Activated naive CD4-positive, alpha-beta T cell treated with anti-CD3 and anti-CD28 coated beads, Interleukin-2, amount 50 U/mL, for 16 hours (primary cell): ENCODE data around the gene RNF11.
A peak's percentile ranks its signal among the peaks of the same experiment; 100 is the strongest.

ENCODE experiments used
- DNase-seq: peaks from one replicate; pipeline ENCODE4 v3.0.0-alpha.2; 2020

Gene RNF11

DNA sequence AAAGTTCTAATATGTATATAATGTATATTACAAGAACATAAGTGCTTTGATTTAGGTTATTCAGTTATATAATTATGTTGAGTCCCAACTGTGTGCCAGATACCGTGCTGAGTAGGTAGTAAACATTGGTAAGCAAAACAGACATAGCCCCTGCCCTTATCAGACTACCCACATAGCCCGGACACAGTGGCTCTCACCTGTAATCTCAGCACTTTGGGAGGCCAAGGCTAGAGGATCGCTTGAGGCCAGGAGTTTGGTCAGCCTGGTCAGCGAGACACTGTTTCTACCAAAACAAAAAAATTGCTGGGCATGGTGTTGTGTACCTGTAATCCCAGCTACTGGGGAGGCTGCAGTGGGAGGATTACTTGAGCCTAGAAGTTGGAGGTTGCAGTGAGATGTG lies 30.7 kb downstream of the RNF11 start:
- DNase-seq = no peak

DNA sequence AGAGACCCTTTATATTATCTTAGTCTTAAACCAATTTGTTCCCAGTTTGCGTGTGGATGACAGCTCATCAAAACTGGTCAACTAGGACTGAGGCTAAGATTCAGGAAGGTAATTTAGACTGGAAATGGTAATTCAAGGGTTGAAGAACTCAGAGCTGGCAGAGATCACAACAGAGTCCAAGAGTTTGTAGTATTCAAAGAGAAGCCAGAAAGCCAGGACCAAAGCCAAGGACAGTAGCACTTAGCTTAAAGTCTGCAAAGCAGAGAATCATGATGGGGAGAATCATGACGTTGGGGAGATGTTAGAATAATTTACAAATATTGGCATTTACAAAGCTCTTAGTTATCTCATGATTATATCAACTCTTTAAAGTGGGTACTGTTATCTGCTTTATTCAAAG lies 32.6 kb downstream of the RNF11 start:
- DNase-seq = no peak

GRCh38 chr1:51270751-51271150 lies 34.7 kb downstream of the RNF11 start:
- DNase-seq = no peak

- no peak for DNase-seq
Observed at GRCh38 chr1:51272916-51273315, 36.8 kb downstream of the RNF11 start.

GRCh38 chr1:51274676-51275075 lies 38.6 kb downstream of the RNF11 start:
- DNase-seq = no peak

DNA sequence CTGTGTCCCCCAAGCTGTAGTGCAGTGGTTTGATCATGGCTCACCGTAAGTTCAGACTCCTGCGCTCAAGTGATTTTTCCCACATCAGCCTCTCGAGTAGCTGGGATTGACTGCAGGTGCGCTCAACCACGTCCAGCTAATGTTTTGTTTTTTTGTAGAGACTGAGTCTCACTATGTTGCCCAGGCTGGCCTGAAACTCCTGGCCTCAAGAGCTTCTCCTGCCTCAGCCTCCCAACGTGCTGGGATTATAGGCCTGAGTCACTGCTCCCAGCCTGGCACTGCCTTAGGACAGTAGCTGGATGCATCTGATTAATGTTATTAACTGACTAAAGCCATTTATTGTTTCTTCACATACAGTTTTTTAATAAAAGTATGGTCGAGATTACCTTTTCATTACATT lies 40.2 kb downstream of the RNF11 start:
- DNase-seq = no peak

- no peak for DNase-seq
Observed at GRCh38 chr1:51280321-51280978, 44.4 kb downstream of the RNF11 start.

DNA sequence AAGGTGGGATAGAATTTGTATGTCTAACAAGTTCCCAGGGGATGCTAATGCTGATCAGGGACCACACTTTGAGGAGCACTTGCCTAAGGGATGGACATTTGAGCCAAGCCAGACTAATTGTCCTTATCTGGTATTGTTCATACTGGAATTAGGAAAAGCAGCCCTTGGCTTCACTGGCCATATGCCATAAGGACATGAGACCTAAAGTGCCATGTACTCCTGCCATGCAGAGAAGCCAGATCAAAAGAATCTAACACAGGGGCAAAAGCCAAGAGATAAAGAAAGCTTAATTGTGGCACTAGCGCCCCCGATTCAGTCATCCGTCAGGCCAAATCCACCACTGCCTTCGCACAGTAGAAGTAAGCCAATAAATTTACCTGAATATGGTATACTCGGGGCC lies 45.7 kb downstream of the RNF11 start:
- DNase-seq = no peak

GRCh38 chr1:51282605-51283004 lies 46.5 kb downstream of the RNF11 start:
- no peak for DNase-seq

GRCh38 chr1:51283979-51284378 lies 47.9 kb downstream of the RNF11 start:
- DNase-seq = no peak

GRCh38 chr1:51284487-51284954 lies 48.4 kb downstream of the RNF11 start:
- DNase-seq = no peak

DNA sequence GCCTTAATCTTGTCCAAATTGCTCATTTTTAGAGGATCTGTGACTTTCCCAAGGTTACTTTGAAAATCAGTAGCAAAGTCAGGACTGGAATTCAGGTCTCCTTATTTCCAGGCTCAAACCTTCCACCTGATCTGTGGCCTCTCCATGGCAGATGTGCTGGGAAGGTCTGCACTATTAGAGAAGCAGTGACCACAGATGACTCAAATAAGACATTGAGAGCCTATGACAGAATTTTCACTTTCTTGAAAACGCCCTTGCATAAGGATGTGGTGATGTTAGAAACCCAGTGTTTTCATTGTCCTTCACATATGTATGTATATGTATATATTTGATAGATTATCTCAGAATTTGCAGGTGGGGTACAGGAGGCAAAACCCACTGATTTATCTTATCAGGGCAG lies 49.0 kb downstream of the RNF11 start:
- DNase-seq = no peak

DNA sequence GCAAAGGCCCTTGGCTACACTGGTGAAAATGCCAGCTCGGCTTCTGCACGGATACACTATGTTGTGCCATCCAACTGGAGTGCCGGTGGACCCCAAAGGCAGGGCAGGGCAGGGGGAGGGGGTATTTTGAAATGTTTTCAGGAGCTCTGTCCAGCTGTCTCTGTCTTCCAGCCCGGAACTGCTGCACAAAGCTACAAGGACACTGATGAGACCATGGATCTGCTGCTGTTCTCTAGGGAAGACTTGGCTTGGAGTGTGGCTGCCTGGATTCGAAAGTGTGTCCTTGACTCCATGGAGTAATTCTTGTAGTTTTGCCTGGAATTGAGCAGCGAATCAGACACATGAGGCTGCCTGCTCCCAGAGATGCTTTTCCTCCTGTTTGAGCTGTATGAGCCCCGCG lies 51.9 kb downstream of the RNF11 start:
- DNase-seq = no peak

- no peak for DNase-seq
Observed at GRCh38 chr1:51288578-51288977, 52.5 kb downstream of the RNF11 start.

DNA sequence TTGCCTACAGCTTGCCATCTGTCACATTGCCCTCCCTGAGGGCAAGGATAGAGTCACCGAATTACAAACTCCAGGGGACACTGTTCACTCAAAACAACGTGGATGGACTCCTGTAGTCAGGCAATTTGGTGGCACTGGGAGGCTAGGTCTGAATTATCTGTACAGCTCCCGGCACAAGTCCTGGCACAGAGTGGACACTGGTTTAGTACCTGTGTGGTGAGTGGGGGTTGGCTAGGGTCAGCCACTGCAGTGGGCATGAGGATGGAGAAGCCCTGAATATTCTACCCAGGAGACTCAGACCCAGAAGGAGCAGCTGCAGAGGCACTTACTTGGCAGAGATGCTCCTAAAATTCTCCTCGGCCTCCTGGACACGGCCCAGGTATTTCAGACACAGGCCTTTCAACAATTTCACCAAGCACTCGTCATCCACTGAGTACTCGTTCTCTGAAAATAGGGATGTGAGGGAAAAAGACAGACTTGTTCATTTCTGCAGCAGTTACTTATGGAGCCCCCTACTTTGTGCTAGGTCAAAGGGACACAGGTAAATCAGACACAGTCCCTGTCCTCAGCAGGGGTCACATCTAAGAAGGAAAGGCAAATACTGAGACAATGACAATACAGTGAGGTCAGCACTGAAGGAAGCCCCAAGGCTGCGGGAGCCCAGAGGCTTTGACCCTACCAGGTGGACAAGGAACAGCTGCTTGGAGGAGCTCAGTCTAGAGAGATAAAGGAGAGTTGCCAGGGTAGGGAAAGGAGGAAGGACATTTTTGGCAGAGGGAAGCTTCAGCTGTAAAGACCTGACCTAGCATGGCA lies 53.8 kb downstream of the RNF11 start:
- DNase-seq = no peak

DNA sequence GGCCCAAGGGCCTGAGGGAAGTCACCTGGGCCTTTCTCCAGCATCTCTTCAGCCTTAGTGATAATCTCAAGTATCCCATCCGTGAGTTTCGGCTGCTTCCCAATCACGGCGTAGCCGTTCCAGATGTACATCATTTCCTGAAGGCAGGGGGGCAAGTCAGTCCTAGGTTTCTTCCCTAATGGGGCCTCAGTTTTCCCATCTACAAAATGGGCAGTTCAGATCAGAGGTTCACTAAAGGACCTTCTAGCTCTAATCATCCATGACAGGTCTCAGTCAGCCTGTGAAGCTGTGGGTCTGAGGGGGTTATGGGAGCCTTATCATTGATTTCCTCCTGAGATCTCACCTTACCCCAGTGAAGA lies 54.4 kb downstream of the RNF11 start:
- DNase-seq = no peak

GRCh38 chr1:51293898-51294515 lies 57.9 kb downstream of the RNF11 start:
- no peak for DNase-seq

DNA sequence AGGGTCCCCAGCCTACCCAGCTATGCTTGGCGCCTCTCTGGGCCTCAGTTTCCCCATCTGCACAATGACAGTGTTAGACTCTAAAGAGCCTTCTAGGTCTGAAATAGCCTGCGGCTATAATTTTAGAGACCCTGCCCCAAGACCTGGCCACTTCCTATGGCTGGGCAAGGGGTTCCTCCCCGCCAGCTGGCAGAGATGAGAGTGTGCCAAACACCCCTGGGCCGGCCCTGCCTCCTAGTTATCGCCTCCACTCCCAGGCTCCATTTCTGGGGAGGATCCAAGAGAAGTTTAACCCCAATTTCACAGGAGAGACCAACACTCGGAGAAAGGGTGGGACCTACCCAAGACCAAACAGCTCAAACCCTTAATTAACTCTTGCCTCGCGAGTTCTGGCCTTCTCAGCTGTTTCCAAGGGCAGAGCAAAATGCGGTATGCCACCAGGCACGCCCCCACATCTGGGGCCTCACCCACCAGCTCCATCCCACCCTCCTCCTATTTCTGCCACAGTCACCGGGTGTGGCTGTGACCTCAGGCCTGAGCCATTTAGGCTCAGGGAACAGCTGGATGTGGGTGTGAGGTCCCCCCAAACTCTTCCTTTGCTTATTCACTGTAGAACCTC lies 58.6 kb downstream of the RNF11 start:
- no peak for DNase-seq

- DNase-seq = no peak
Observed at GRCh38 chr1:51295926-51296325, 59.9 kb downstream of the RNF11 start.

DNA sequence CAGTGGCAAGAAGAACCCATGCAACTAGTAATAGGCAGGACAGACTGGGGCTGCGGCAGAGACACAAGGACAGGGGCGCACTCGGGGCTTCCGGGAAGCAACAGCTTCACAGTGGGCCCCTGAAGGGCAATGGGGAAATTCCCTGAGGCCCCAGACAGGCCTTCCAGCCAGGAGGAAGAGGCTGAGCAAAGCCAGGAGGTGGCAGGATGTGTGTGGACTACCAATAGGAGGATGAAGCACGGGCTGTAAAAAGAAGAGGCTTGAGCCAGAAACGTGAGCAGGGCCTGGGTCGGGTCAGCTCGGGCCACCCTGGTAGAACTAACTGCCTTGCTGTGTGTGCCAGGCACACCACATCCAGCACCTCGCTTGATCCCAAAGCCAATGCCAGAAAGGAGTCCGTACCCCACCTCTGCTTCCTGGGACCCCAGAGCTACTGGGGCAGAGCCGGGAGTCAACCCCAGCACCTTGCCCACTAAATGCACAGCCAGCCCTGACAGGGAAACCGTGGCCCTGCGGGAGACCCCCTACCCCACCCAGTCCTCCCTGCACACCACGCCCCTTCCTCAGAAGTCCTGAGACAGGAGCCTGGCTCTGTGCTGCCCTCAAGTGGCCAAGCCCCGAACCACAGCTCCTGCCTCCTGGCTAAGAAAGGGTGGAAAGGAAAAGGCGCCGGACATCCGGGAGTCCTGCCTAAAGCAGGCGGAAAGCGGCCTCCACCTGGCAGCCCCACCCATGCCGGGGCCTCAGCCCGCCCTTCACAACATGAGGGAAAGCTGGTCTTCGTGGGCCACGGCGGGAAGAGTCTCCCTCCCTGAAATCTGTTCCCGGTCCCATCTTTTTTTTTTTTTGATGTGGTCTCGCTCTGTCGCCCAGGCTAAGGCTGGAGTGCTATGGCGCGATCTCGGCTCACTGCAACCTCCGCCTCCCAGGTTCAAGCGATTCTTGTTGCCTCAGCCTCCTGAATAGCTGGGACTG lies 60.6 kb downstream of the RNF11 start:
- peak; percentile 71 for DNase-seq

GRCh38 chr1:51297401-51298321 lies 61.6 kb downstream of the RNF11 start:
- no peak for DNase-seq
